Trophoblast cell (in vitro differentiated cells and primary cell): ENCODE measurements around the gene DLG3.

ENCODE experiments used
- DNase-seq, 2 donors: peaks; one replicate each; pipeline ENCODE4 v3.0.0-alpha.2; 2016
- H2AFZ ChIP-seq: 2 replicates; pipeline ENCODE4 v1.6.1; 2013; ENCODE audit warnings: low read length, moderate library complexity, mild to moderate bottlenecking; ENCODE audit not compliant: insufficient read depth, poor library complexity
- H2AK5ac ChIP-seq: 2 replicates; pipeline ENCODE4 v1.6.1; 2013; ENCODE audit warnings: mild to moderate bottlenecking, low read length
- H2BK120ac ChIP-seq: 2 replicates; pipeline ENCODE4 v1.6.1; 2013; ENCODE audit warnings: low read length, mild to moderate bottlenecking, moderate library complexity; ENCODE audit not compliant: insufficient read depth, poor library complexity
- H2BK12ac ChIP-seq: 2 replicates; pipeline ENCODE4 v1.6.1; 2013; ENCODE audit warnings: mild to moderate bottlenecking, low read length, moderate library complexity
- H2BK5ac ChIP-seq: 2 replicates; pipeline ENCODE4 v1.6.1; 2013; ENCODE audit warnings: low read length, low read depth, moderate library complexity, mild to moderate bottlenecking; ENCODE audit not compliant: poor library complexity
- H3K14ac ChIP-seq: 2 replicates; pipeline ENCODE4 v1.6.1; 2013; ENCODE audit warnings: mild to moderate bottlenecking, low read length
- H3K18ac ChIP-seq: 2 replicates; pipeline ENCODE4 v1.6.1; 2013; ENCODE audit warnings: mild to moderate bottlenecking, low read length
- H3K23ac ChIP-seq: 2 replicates; pipeline ENCODE4 v1.6.1; 2013; ENCODE audit warnings: low read length
- H3K27ac ChIP-seq: 2 replicates; pipeline ENCODE4 v1.5.1; 2013; ENCODE audit warnings: low read depth, mild to moderate bottlenecking, inconsistent platforms, low read length, moderate library complexity
- H3K27me3 ChIP-seq: 2 replicates; pipeline ENCODE4 v1.6.1; 2013; ENCODE audit warnings: inconsistent platforms, mild to moderate bottlenecking, low read length, moderate library complexity; ENCODE audit not compliant: insufficient read depth
- H3K36me3 ChIP-seq, 2 experiments: 1 replicate in 1 of 2; 2 replicates in 1 of 2; pipeline ENCODE4 v1.6.1; 2013; ENCODE audit warnings: low read length in 2 of 2, mild to moderate bottlenecking in 2 of 2, moderate library complexity in 1 of 2; ENCODE audit not compliant: insufficient read depth in 2 of 2, control insufficient read depth in 1 of 2
- H3K4ac ChIP-seq: 2 replicates; pipeline ENCODE4 v1.6.1; 2013; ENCODE audit warnings: low read depth, mild to moderate bottlenecking, low read length, moderate library complexity
- H3K4me1 ChIP-seq, 2 experiments: 1 replicate in 1 of 2; 2 replicates in 1 of 2; pipeline ENCODE4 v1.6.1; 2013; ENCODE audit warnings: low read length in 2 of 2, mild to moderate bottlenecking in 2 of 2, moderate library complexity in 1 of 2; ENCODE audit not compliant: insufficient read depth in 2 of 2, control insufficient read depth in 1 of 2
- H3K4me2 ChIP-seq: 2 replicates; pipeline ENCODE4 v1.6.1; 2013; ENCODE audit warnings: inconsistent platforms, mild to moderate bottlenecking, low read length, moderate library complexity
- H3K4me3 ChIP-seq: 2 replicates; pipeline ENCODE4 v1.5.1; 2013; ENCODE audit warnings: mild to moderate bottlenecking, low read depth, low read length, inconsistent platforms
- H3K79me1 ChIP-seq: one replicate; pipeline ENCODE4 v1.6.1; 2013; ENCODE audit warnings: low read length
- H3K79me2 ChIP-seq: 2 replicates; pipeline ENCODE4 v1.6.1; 2013; ENCODE audit warnings: low read length, mild to moderate bottlenecking; ENCODE audit not compliant: control insufficient read depth, insufficient read depth, poor library complexity
- H3K9ac ChIP-seq: 2 replicates; pipeline ENCODE4 v1.6.1; 2013; ENCODE audit warnings: mild to moderate bottlenecking, low read length
- H3K9me3 ChIP-seq: 2 replicates; pipeline ENCODE4 v1.6.1; 2013; ENCODE audit warnings: low read depth, mild to moderate bottlenecking, control low read depth, inconsistent platforms, low read length; ENCODE audit not compliant: insufficient read depth
- H4K12ac ChIP-seq: 2 replicates; pipeline ENCODE4 v1.6.1; 2013; ENCODE audit warnings: low read depth, mild to moderate bottlenecking, low read length, moderate library complexity
- H4K8ac ChIP-seq: 2 replicates; pipeline ENCODE4 v1.6.1; 2013; ENCODE audit warnings: low read depth, mild to moderate bottlenecking, low read length, moderate library complexity
- H4K91ac ChIP-seq: one replicate; pipeline ENCODE4 v1.6.1; 2013; ENCODE audit warnings: low read depth, mild to moderate bottlenecking, low read length, moderate library complexity
- WGBS: extraction: QIAGEN DNeasy Blood & Tissue Kit; methylation state at CpG from one replicate; pipeline ENCODE4 v1.1.7; 2013; ENCODE audit warnings: missing lambda C conversion rate; ENCODE audit not compliant: insufficient read length, insufficient coverage; ENCODE audit errors: extremely low coverage; 5-methylcytosine and 5-hydroxymethylcytosine counted together

DLG3 gene

GRCh38 chrX:70504772-70505450 lies 60.3 kb downstream of the DLG3 start:
- no peak overlapping the region for H4K8ac ChIP-seq
- no peak overlapping the region for H3K4me3 ChIP-seq
- peaks cover 21 to 36% of the 10 kb centered on the region in 2 experiments for H3K36me3 ChIP-seq
- no CpG with 5 or more reads among the region's 6 CpGs for WGBS
- H3K27ac ChIP-seq = no peak overlapping the region
- no peak overlapping the region for H3K23ac ChIP-seq
- H3K14ac ChIP-seq = no peak overlapping the region
- no peak overlapping the region for H2AK5ac ChIP-seq
- no peaks in the 10 kb centered on the region for H3K9me3 ChIP-seq
- H2BK5ac ChIP-seq = no peak overlapping the region
- H3K4me2 ChIP-seq = no peak overlapping the region
- H3K79me2 ChIP-seq = no peaks in the 10 kb centered on the region
- no peak overlapping the region for H2BK12ac ChIP-seq
- H4K91ac ChIP-seq = no peak overlapping the region
- H3K4me1 ChIP-seq = no peaks in the 10 kb centered on the region
- no peak overlapping the region for H4K12ac ChIP-seq
- H3K18ac ChIP-seq = no peak overlapping the region
- H3K9ac ChIP-seq = no peak overlapping the region
- no peak overlapping the region for H3K4ac ChIP-seq
- H2AFZ ChIP-seq = no peak overlapping the region
- H3K27me3 ChIP-seq = no peaks in the 10 kb centered on the region
- no peaks in the 10 kb centered on the region for H3K79me1 ChIP-seq
- no peak overlapping the region for H2BK120ac ChIP-seq
- no peak for DNase-seq

- Histone ChIP-seq H4K91ac (no peak overlapping the region), H3K27me3 (no peaks in the 10 kb centered on the region), H3K4me1 (no peaks in the 10 kb centered on the region), H3K4me3 (no peak overlapping the region), H3K9me3 (no peaks in the 10 kb centered on the region), H4K8ac (no peak overlapping the region), H3K4ac (no peak overlapping the region), H2AK5ac (no peak overlapping the region), H2BK120ac (no peak overlapping the region), H4K12ac (no peak overlapping the region), H3K9ac (no peak overlapping the region), H3K79me1 (no peaks in the 10 kb centered on the region), H3K36me3 (peaks cover 17 to 30% of the 10 kb centered on the region in 2 experiments), H2BK5ac (no peak overlapping the region), H3K4me2 (no peak overlapping the region), H3K18ac (no peak overlapping the region), H2AFZ (no peak overlapping the region), H3K27ac (no peak overlapping the region), H2BK12ac (no peak overlapping the region), H3K79me2 (no peaks in the 10 kb centered on the region), H3K14ac (no peak overlapping the region), H3K23ac (no peak overlapping the region)
- WGBS = no CpG with 5 or more reads among the region's 4 CpGs
- no peak for DNase-seq
Observed at GRCh38 chrX:70505451-70505841, 60.8 kb downstream of the DLG3 start.

DNA sequence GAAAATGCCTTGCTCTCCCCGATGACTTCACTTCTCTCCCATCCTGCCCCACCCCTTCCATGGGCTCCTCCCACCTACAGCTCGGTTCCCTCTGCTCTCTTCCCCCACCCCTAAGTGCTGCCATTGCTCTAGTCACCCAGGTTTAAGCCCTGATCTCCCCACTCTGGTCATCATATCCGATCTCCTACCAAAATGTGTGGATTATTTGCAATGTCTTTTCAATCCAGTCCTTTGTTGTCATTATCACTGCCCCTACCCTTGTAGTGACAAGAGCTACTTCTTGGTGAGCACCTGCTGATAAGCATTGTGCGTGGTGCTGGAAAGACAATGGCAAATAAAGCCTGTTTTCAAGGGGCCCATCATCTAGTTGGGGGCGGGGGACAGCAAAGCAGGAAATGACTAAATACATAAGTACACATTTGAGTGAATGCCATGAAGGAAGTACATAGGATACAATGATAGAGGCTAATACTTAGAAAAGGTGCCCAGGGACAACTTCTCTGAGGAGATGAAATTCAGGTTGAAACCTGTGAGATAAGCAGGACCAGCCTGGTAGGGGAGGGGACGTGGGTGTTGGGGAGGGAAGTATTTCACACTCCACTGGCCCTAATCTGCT lies 63.8 kb downstream of the DLG3 start:
- H3K4me2 ChIP-seq = no peak overlapping the region
- WGBS = no CpG with 5 or more reads among the region's 6 CpGs
- no peak overlapping the region for H2BK120ac ChIP-seq
- H3K4me1 ChIP-seq = no peaks in the 10 kb centered on the region
- H2BK5ac ChIP-seq = no peak overlapping the region
- DNase-seq = no peak
- H3K18ac ChIP-seq = no peak overlapping the region
- H3K4me3 ChIP-seq = no peak overlapping the region
- no peak overlapping the region for H3K23ac ChIP-seq
- no peak overlapping the region for H3K9ac ChIP-seq
- no peak overlapping the region for H4K8ac ChIP-seq
- H4K91ac ChIP-seq = no peak overlapping the region
- no peak overlapping the region for H2BK12ac ChIP-seq
- no peak overlapping the region for H4K12ac ChIP-seq
- H3K36me3 ChIP-seq = peaks cover 7 to 12% of the 10 kb centered on the region in 2 experiments
- H3K14ac ChIP-seq = no peak overlapping the region
- H2AFZ ChIP-seq = no peak overlapping the region
- H3K4ac ChIP-seq = no peak overlapping the region
- no peaks in the 10 kb centered on the region for H3K9me3 ChIP-seq
- H3K27ac ChIP-seq = no peak overlapping the region
- H3K79me1 ChIP-seq = no peaks in the 10 kb centered on the region
- no peak overlapping the region for H2AK5ac ChIP-seq
- H3K79me2 ChIP-seq = no peaks in the 10 kb centered on the region
- no peaks in the 10 kb centered on the region for H3K27me3 ChIP-seq

- no peaks in the 10 kb centered on the region for H3K79me2 ChIP-seq
- no peaks in the 10 kb centered on the region for H3K9me3 ChIP-seq
- H3K27me3 ChIP-seq = no peaks in the 10 kb centered on the region
- no peak overlapping the region for H2BK5ac ChIP-seq
- no peak overlapping the region for H2AK5ac ChIP-seq
- peaks cover 3 to 6% of the 10 kb centered on the region in 2 experiments for H3K36me3 ChIP-seq
- no peak overlapping the region for H3K4ac ChIP-seq
- no peak overlapping the region for H2BK12ac ChIP-seq
- H3K4me3 ChIP-seq = no peak overlapping the region
- no peaks in the 10 kb centered on the region for H3K4me1 ChIP-seq
- no peak overlapping the region for H4K91ac ChIP-seq
- WGBS = no CpG with 5 or more reads among the region's 4 CpGs
- no peak overlapping the region for H4K8ac ChIP-seq
- no peak overlapping the region for H2AFZ ChIP-seq
- no peak overlapping the region for H2BK120ac ChIP-seq
- no peak overlapping the region for H3K23ac ChIP-seq
- H3K79me1 ChIP-seq = no peaks in the 10 kb centered on the region
- H3K14ac ChIP-seq = no peak overlapping the region
- H3K27ac ChIP-seq = no peak overlapping the region
- no peak overlapping the region for H4K12ac ChIP-seq
- H3K9ac ChIP-seq = no peak overlapping the region
- H3K18ac ChIP-seq = no peak overlapping the region
- DNase-seq = no peak
- H3K4me2 ChIP-seq = no peak overlapping the region
Observed at GRCh38 chrX:70509078-70509477, 64.4 kb downstream of the DLG3 start.
